HCT116 (cell line): ENCODE data around the gene SPRR1A. TPM values are rescaled to one million over a fixed set of nuclear protein-coding genes. Genes with fewer than 3 reads are reported as not detected.

ENCODE experiments used
- ATAC-seq: fragments of 200-7000 bp; cut with Tn5 transposase; 2 replicates; pipeline ENCODE4 v1.9.1; 2020; ENCODE audit warnings: mild to moderate bottlenecking, moderate library complexity
- BruUV-seq: library from RNA; stranded (reverse); fragments of 400-500 nt; replicated peaks from 2 replicates; lab custom pipeline; 2021; lab: Mats Ljungman, UMichigan
- CTCF ChIA-PET: fragments of 300-600 bp; sonication (Branson Sonifier 250); formaldehyde crosslinking; loops from one replicate; lab custom pipeline; 2021; ENCODE audit warnings: antibody characterized with exemption; lab: Charles Lee
- POLR2A ChIA-PET: fragments of 300-600, 350-600 bp; sonication (Branson Sonifier 250); formaldehyde crosslinking; loops from one replicate; lab custom pipeline; 2021; ENCODE audit warnings: antibody characterized with exemption; lab: Charles Lee
- RAD21 ChIA-PET, 2 experiments: fragments of 300-600 bp; sonication (Branson Sonifier 250); formaldehyde crosslinking; loops; one replicate each; lab custom pipeline; 2023; ENCODE audit warnings: low total read pairs in 2 of 2; ENCODE audit not compliant: uncharacterized antibody in 2 of 2, unreplicated experiment in 2 of 2, low non-redundant PET in 1 of 2; lab: Charles Lee
- DNase-seq: peaks from one replicate; pipeline ENCODE4 v3.0.0-alpha.2; 2010; ENCODE audit warnings: low read depth, low spot score
- H2AFZ ChIP-seq: fragments of 200-600 bp; shearing (Covaris generic), sonication (generic); 2 replicates; pipeline ENCODE4 v1.6.1; 2017; ENCODE audit warnings: low read depth, mixed run types, mixed read lengths, antibody characterized with exemption, low read length; ENCODE audit not compliant: poor library complexity, severe bottlenecking
- H3K27ac ChIP-seq: 2 replicates; pipeline ENCODE4 v1.5.1; 2012; ENCODE audit warnings: low read depth, low read length
- H3K27me3 ChIP-seq: fragments of 200-600 bp; sonication (generic); 2 replicates; pipeline ENCODE4 v1.6.1; 2016; ENCODE audit warnings: mixed run types, low read length, mixed read lengths; ENCODE audit not compliant: insufficient read depth
- H3K36me3 ChIP-seq, 2 experiments: fragments of 200-500 bp in 1 of 2; fragments of 200-600 bp in 1 of 2; sonication (Bioruptor generic) in 1 of 2; sonication (generic) in 1 of 2; 2 replicates each; pipeline versions ENCODE4 v1.5.1 to v1.6.1; 2014 to 2016; ENCODE audit warnings: low read length in 2 of 2, inconsistent platforms in 1 of 2, mixed read lengths in 1 of 2, mixed run types in 1 of 2; ENCODE audit not compliant: insufficient read depth in 2 of 2, control insufficient read depth in 1 of 2
- H3K4me1 ChIP-seq, 2 experiments: fragments of 200-600 bp in 1 of 2; sonication (generic) in 1 of 2; 2 replicates each; pipeline versions ENCODE4 v1.5.1 to v1.6.1; 2012 to 2017; ENCODE audit warnings: low read length in 2 of 2, inconsistent platforms in 1 of 2, mild to moderate bottlenecking in 1 of 2, mixed read lengths in 1 of 2, mixed run types in 1 of 2, moderate library complexity in 1 of 2; ENCODE audit not compliant: insufficient read depth in 2 of 2, control insufficient read depth in 1 of 2
- H3K4me2 ChIP-seq: fragments of 200-600 bp; sonication (generic); 2 replicates; pipeline ENCODE4 v1.6.1; 2017; ENCODE audit warnings: mixed run types, low read length, mixed read lengths
- H3K4me3 ChIP-seq, 2 experiments: fragments of 200-600 bp in 1 of 2; sonication (generic) in 1 of 2; replicated peaks in 1 of 2; 2 replicates each; pipeline ENCODE4 v1.5.1; 2011 to 2016; ENCODE audit warnings: low read length in 2 of 2, control low read depth in 1 of 2, low read depth in 1 of 2, mild to moderate bottlenecking in 1 of 2, mixed read lengths in 1 of 2, mixed run types in 1 of 2
- H3K79me2 ChIP-seq: fragments of 200-600 bp; sonication (generic); 2 replicates; pipeline ENCODE4 v1.6.1; 2017; ENCODE audit warnings: mild to moderate bottlenecking, mixed run types, low read length, moderate library complexity, mixed read lengths; ENCODE audit not compliant: insufficient read depth
- H3K9ac ChIP-seq: fragments of 200-600 bp; sonication (generic); 2 replicates; pipeline ENCODE4 v1.6.1; 2016; ENCODE audit warnings: low read length, mixed read lengths
- H3K9me2 ChIP-seq: fragments of 200-600 bp; sonication (generic), shearing (Covaris generic); 2 replicates; pipeline ENCODE4 v1.6.1; 2017; ENCODE audit warnings: mixed run types, mild to moderate bottlenecking, moderate library complexity; ENCODE audit not compliant: insufficient read depth
- H3K9me3 ChIP-seq, 2 experiments: fragments of 200-500 bp in 1 of 2; fragments of 200-600 bp in 1 of 2; sonication (Bioruptor generic) in 1 of 2; sonication (generic) in 1 of 2; 2 replicates each; pipeline ENCODE4 v1.6.1; 2014 to 2017; ENCODE audit warnings: low read length in 2 of 2, mixed read lengths in 2 of 2, inconsistent platforms in 1 of 2, low read depth in 1 of 2, mild to moderate bottlenecking in 1 of 2, mixed run types in 1 of 2, moderate library complexity in 1 of 2; ENCODE audit not compliant: control insufficient read depth in 1 of 2, insufficient read depth in 1 of 2
- H4K20me1 ChIP-seq: fragments of 200-600 bp; sonication (generic), shearing (Covaris generic); 2 replicates; pipeline ENCODE4 v1.6.1; 2017; ENCODE audit warnings: mixed run types, mild to moderate bottlenecking, moderate library complexity; ENCODE audit not compliant: insufficient read depth
- EGR1 ChIP-seq: IDR thresholded peaks from 2 replicates; pipeline ENCODE4 v1.6.1; 2012; ENCODE audit warnings: low read depth
- EZH2phosphoT487 ChIP-seq: fragments of 200-600 bp; IDR thresholded peaks from 2 replicates; pipeline ENCODE4 v1.6.1; 2018; ENCODE audit warnings: antibody characterized with exemption, borderline replicate concordance
- RAD21 ChIP-seq: IDR thresholded peaks from 2 replicates; pipeline ENCODE4 v1.6.1; 2012; ENCODE audit warnings: low read depth, mild to moderate bottlenecking
- SIN3A ChIP-seq: IDR thresholded peaks from 2 replicates; pipeline ENCODE4 v1.6.1; 2012; ENCODE audit warnings: low read depth
- intact Hi-C: fragments of 100-400 bp; cut with micrococcal nuclease; formaldehyde crosslinking; loops from 2 replicates; pipeline ENCODE4 v1.10.0; 2022
- total RNA-seq: library from RNA; stranded (reverse); gene quantifications from one replicate; pipeline ENCODE4 v1.2.1, GENCODE V29; 2021; ENCODE audit not compliant: unreplicated experiment
- TF ChIP-seq, protein P1 (sequence below), 3 experiments: fragments of 200-600 bp in 1 of 3; sonication (generic) in 1 of 3; IDR thresholded peaks in 2 of 3; conservative IDR thresholded peaks in 1 of 3; 2 replicates each; pipeline ENCODE4 v1.5.1; 2012 to 2017; ENCODE audit warnings: low read depth in 2 of 3, low read length in 2 of 3, antibody characterized with exemption in 1 of 3, borderline replicate concordance in 1 of 3, control low read depth in 1 of 3, mild to moderate bottlenecking in 1 of 3, mixed read lengths in 1 of 3, mixed run types in 1 of 3, moderate library complexity in 1 of 3; ENCODE audit not compliant: insufficient read depth in 1 of 3

Gene SPRR1A
- total RNA-seq, 1 experiment from 2014 or later = not detected

DNA sequence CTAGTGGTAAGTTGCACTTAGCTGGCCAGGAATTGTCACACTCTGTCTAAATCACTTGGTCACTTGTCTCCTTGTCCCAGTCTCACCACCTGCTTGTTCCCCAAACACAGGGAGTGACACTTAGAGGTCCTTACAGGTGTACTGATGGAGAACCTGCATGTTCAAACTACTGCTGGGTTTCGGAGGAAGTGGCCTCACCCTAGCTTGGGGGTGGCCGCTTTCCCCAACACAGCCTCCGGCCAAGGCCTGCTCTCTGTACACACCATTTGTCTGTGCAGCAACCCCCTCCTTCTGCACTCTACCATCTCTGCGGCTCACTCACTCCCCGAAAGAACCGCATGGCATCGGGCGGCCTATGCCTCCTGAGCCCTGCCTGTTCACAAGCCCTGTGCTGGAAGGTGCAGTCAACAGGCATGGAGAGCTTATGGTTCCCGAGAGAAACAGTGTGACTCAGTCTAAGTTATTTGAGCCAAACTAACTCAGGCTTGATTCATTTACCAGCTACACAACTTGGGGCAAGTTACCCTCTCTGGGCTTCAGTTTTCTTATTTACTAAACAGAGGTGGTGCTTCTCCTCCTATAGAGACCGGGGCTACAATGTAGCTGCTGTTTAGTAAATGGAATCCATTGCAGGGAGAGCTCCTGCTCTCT, 24.0 kb upstream of the SPRR1A start:
- TF ChIP-seq SIN3A = no peak
- no peak for TF ChIP-seq EGR1
- H3K27ac ChIP-seq = no peak overlapping the region
- no peaks in the 10 kb centered on the region for H3K9me2 ChIP-seq
- H3K9me3 ChIP-seq = no peaks in the 10 kb centered on the region
- peaks cover 10% of the 10 kb centered on the region for H3K27me3 ChIP-seq
- intact Hi-C loops = loop anchor here (1.0 kb wide), 1 partner anchor 232 kb away; no protein-coding TSS in a partner anchor
- no peak for DNase-seq
- CTCF ChIA-PET = interaction anchor here (1.1 to 4.2 kb wide), 2 partner anchors 231 to 233 kb away, joined by 5 to 34 read pairs; no protein-coding TSS in a partner anchor
- no peaks in the 10 kb centered on the region for H3K36me3 ChIP-seq
- no peak overlapping the region for H3K4me2 ChIP-seq
- H3K4me3 ChIP-seq = no peak overlapping the region
- POLR2A ChIA-PET = no interaction called here
- ATAC-seq = no peak
- no peaks in the 10 kb centered on the region for H3K79me2 ChIP-seq
- no peaks in the 10 kb centered on the region; the same call in 1 of the 2 replicates for H4K20me1 ChIP-seq
- no peak overlapping the region for H2AFZ ChIP-seq
- H3K9ac ChIP-seq = no peak overlapping the region
- H3K4me1 ChIP-seq = no peaks in the 10 kb centered on the region
- BruUV-seq = no TSS peak
- RAD21 ChIA-PET = no interaction called here

GRCh38 chr1:152960452-152961044, 23.3 kb upstream of the SPRR1A start:
- Histone ChIP-seq H3K9me2 (no peaks in the 10 kb centered on the region), H4K20me1 (no peaks in the 10 kb centered on the region; the same call in 1 of the 2 replicates), H3K9me3 (no peaks in the 10 kb centered on the region), H3K27ac (no peak overlapping the region), H2AFZ (no peak overlapping the region), H3K79me2 (no peaks in the 10 kb centered on the region), H3K4me1 (no peaks in the 10 kb centered on the region), H3K27me3 (peaks cover 12% of the 10 kb centered on the region), H3K4me3 (no peak overlapping the region), H3K4me2 (no peak overlapping the region), H3K9ac (no peak overlapping the region), H3K36me3 (no peaks in the 10 kb centered on the region)
- intact Hi-C loops = loop anchor here (1.0 kb wide), 1 partner anchor 232 kb away; no protein-coding TSS in a partner anchor
- ChIA-PET RAD21 (no interaction called here), POLR2A (no interaction called here), CTCF (interaction anchor here (1.1 to 4.2 kb wide), 2 partner anchors 230 to 232 kb away, joined by 5 to 34 read pairs; no protein-coding TSS in a partner anchor)
- BruUV-seq = no TSS peak
- DNase-seq (no peak), ATAC-seq (peak; percentile 59; the same call in 1 of the 2 replicates)
- TF ChIP-seq EZH2phosphoT487 = no peak
- TF ChIP-seq, protein P1, sequence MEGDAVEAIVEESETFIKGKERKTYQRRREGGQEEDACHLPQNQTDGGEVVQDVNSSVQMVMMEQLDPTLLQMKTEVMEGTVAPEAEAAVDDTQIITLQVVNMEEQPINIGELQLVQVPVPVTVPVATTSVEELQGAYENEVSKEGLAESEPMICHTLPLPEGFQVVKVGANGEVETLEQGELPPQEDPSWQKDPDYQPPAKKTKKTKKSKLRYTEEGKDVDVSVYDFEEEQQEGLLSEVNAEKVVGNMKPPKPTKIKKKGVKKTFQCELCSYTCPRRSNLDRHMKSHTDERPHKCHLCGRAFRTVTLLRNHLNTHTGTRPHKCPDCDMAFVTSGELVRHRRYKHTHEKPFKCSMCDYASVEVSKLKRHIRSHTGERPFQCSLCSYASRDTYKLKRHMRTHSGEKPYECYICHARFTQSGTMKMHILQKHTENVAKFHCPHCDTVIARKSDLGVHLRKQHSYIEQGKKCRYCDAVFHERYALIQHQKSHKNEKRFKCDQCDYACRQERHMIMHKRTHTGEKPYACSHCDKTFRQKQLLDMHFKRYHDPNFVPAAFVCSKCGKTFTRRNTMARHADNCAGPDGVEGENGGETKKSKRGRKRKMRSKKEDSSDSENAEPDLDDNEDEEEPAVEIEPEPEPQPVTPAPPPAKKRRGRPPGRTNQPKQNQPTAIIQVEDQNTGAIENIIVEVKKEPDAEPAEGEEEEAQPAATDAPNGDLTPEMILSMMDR (IDR thresholded peaks at IDR 0.05 in 2 of 3, conservative IDR thresholded peaks at IDR 0.05 in 1 of 3; ENCODE audit: borderline replicate concordance in 1 of 3, insufficient read depth in 1 of 3, low read depth in 2 of 3, low read length in 2 of 3) = peak; percentile 43 to 51 (median 51); a peak in 4 of 6 replicates
- peak; percentile 69 for TF ChIP-seq RAD21
